HepG2 (cell line): ENCODE measurements around the gene OPRL1. TPM values are rescaled to one million over a fixed set of nuclear protein-coding genes. Genes with fewer than 3 reads are reported as not detected.

Source experiments
- ARNT2 ChIP-seq: sonication (generic); formaldehyde crosslinking; IDR thresholded peaks from 2 replicates; pipeline ENCODE4 v1.8.0; 2022; ENCODE audit warnings: mild to moderate bottlenecking, low read depth, missing genetic modification reagents, moderate library complexity
- BORCS8-MEF2B ChIP-seq: sonication (generic); formaldehyde crosslinking; IDR thresholded peaks from 2 replicates; pipeline ENCODE4 v1.8.0; 2022; ENCODE audit warnings: mild to moderate bottlenecking, missing genetic modification reagents
- CBX1 ChIP-seq: IDR thresholded peaks from one replicate; pipeline ENCODE4 v1.6.1; 2016; ENCODE audit warnings: antibody characterized with exemption, low read depth
- CSRNP2 ChIP-seq: sonication (generic); formaldehyde crosslinking; conservative IDR thresholded peaks from 2 replicates; pipeline ENCODE4 v1.8.0; 2022; ENCODE audit warnings: low read depth, missing genetic modification reagents
- GLI4 ChIP-seq: sonication (generic); formaldehyde crosslinking; IDR thresholded peaks from 2 replicates; pipeline ENCODE4 v1.5.1; 2020; ENCODE audit warnings: missing genetic modification reagents, mild to moderate bottlenecking, moderate library complexity, borderline replicate concordance
- MLX ChIP-seq: IDR thresholded peaks from 2 replicates; pipeline ENCODE4 v1.6.1; 2016
- MXI1 ChIP-seq: IDR thresholded peaks from 3 replicates; pipeline ENCODE4 v1.6.1; 2012; ENCODE audit warnings: low read depth, low read length, inconsistent platforms, borderline replicate concordance
- NR2F1 ChIP-seq, 2 experiments: fragments of 450-650 bp in 1 of 2; formaldehyde crosslinking in 1 of 2; IDR thresholded peaks; 2 replicates each; pipeline versions ENCODE4 v1.5.0 to v1.6.1; 2016 to 2020; ENCODE audit warnings: mild to moderate bottlenecking in 1 of 2, missing compliant biosample characterization in 1 of 2, missing genetic modification reagents in 1 of 2, moderate library complexity in 1 of 2
- RNF2 ChIP-seq: fragments of 450-650 bp; conservative IDR thresholded peaks from 2 replicates; pipeline ENCODE4 v1.6.1; 2016; ENCODE audit warnings: low read depth
- SMYD3 ChIP-seq: sonication (generic); formaldehyde crosslinking; IDR thresholded peaks from 2 replicates; pipeline ENCODE4 v1.8.1; 2023; ENCODE audit warnings: mild to moderate bottlenecking, missing genetic modification reagents
- SUZ12 ChIP-seq: fragments of 150-350 bp; IDR thresholded peaks from 2 replicates; pipeline ENCODE4 v1.6.1; 2014; ENCODE audit warnings: low read depth, low read length
- TBP ChIP-seq: sonication (generic); formaldehyde crosslinking; IDR thresholded peaks from 2 replicates; pipeline ENCODE4 v1.5.0; 2020; ENCODE audit warnings: missing genetic modification reagents
- ZFP82 ChIP-seq: sonication (generic); formaldehyde crosslinking; IDR thresholded peaks from 2 replicates; pipeline ENCODE4 v1.5.1; 2020; ENCODE audit warnings: mild to moderate bottlenecking, missing genetic modification reagents, borderline replicate concordance
- ZMYM2 ChIP-seq: sonication (generic); formaldehyde crosslinking; IDR thresholded peaks from 2 replicates; pipeline ENCODE4 v1.8.0; 2022; ENCODE audit warnings: mild to moderate bottlenecking, missing genetic modification reagents
- ZNF160 ChIP-seq: sonication (generic); formaldehyde crosslinking; IDR thresholded peaks from 2 replicates; pipeline ENCODE4 v1.8.0; 2022; ENCODE audit warnings: mild to moderate bottlenecking, inconsistent platforms, missing genetic modification reagents
- ZNF180 ChIP-seq: sonication (generic); formaldehyde crosslinking; IDR thresholded peaks from 2 replicates; pipeline ENCODE4 v1.4.0; 2020; ENCODE audit warnings: low read depth, missing genetic modification reagents, borderline replicate concordance
- ZNF510 ChIP-seq: sonication (generic); formaldehyde crosslinking; IDR thresholded peaks from 2 replicates; pipeline ENCODE4 v1.4.0; 2020; ENCODE audit warnings: low read depth, mild to moderate bottlenecking, missing genetic modification reagents
- polyA plus RNA-seq, 8 experiments: library from polyadenylated mRNA; depleted of rRNA in 3 of 8; stranded (reverse) in 7 of 8; unstranded in 1 of 8; fragments of >200 nt; fragmentation: Illumina TruSeq in 4 of 8; extraction: Trizol in 4 of 8; gene quantifications; 2 replicates each; pipeline versions ENCODE4 v1.2.1 to v1.2.3, GENCODE V29; 2011 to 2016; ENCODE audit warnings: low read depth in 4 of 8, missing spikeins in 1 of 8, mixed read lengths in 1 of 8; ENCODE audit not compliant: insufficient read depth in 1 of 8
- total RNA-seq, 5 experiments: library from RNA; depleted of rRNA; stranded (reverse); fragments of >200 nt; fragmentation: Illumina TruSeq; extraction: Trizol; gene quantifications; 2 replicates each; pipeline ENCODE4 v1.2.3, GENCODE V29; 2016; ENCODE audit warnings: low read depth in 1 of 5
- TF ChIP-seq, protein P1 (sequence below): IDR thresholded peaks from 2 replicates; pipeline ENCODE4 v1.6.1; 2016; ENCODE audit warnings: low read depth, control low read depth
- TF ChIP-seq, protein P2 (sequence below): sonication (generic); formaldehyde crosslinking; conservative IDR thresholded peaks from 2 replicates; pipeline ENCODE4 v1.8.1; 2023; ENCODE audit warnings: missing genetic modification reagents
- TF ChIP-seq, protein P3 (sequence below): sonication (generic); formaldehyde crosslinking; IDR thresholded peaks from 2 replicates; pipeline ENCODE4 v1.5.0; 2020; ENCODE audit warnings: mild to moderate bottlenecking, missing genetic modification reagents
- TF ChIP-seq, protein P4 (sequence below): sonication (generic); formaldehyde crosslinking; IDR thresholded peaks from 2 replicates; pipeline ENCODE4 v1.5.1; 2020; ENCODE audit warnings: missing genetic modification reagents, mild to moderate bottlenecking, borderline replicate concordance

Gene OPRL1
- total and polyA plus RNA-seq, 2 of the 13 experiments (the other 11 are each of a cell fraction or from before 2014, with no cell fraction given), result 0.35 to 0.71 TPM

- TF ChIP-seq, protein P1, sequence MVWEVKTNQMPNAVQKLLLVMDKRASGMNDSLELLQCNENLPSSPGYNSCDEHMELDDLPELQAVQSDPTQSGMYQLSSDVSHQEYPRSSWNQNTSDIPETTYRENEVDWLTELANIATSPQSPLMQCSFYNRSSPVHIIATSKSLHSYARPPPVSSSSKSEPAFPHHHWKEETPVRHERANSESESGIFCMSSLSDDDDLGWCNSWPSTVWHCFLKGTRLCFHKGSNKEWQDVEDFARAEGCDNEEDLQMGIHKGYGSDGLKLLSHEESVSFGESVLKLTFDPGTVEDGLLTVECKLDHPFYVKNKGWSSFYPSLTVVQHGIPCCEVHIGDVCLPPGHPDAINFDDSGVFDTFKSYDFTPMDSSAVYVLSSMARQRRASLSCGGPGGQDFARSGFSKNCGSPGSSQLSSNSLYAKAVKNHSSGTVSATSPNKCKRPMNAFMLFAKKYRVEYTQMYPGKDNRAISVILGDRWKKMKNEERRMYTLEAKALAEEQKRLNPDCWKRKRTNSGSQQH (CRISPR knock-in tag), result no peak
- TF ChIP-seq ZNF510, result no peak
- TF ChIP-seq GLI4 (CRISPR knock-in tag), result no peak
- TF ChIP-seq ARNT2 (CRISPR knock-in tag), result no peak
- no peak for TF ChIP-seq SMYD3 (CRISPR knock-in tag)
- TF ChIP-seq MLX (CRISPR knock-in tag), result no peak
- TF ChIP-seq MXI1, result no peak; the same call in 2 of the 3 replicates
- no peak; the same call in 1 of the 2 replicates for TF ChIP-seq SUZ12
- TF ChIP-seq ZMYM2, result no peak
- TF ChIP-seq NR2F1 (CRISPR knock-in tag; IDR thresholded peaks at IDR 0.05), result no peak
- no peak for TF ChIP-seq RNF2
- TF ChIP-seq ZFP82 (CRISPR knock-in tag), result peak; percentile 69; the same call in 1 of the 2 replicates
- no peak for TF ChIP-seq TBP (CRISPR knock-in tag)
- TF ChIP-seq BORCS8-MEF2B, result no peak
- no peak for TF ChIP-seq ZNF180 (CRISPR knock-in tag)
- TF ChIP-seq, protein P2, sequence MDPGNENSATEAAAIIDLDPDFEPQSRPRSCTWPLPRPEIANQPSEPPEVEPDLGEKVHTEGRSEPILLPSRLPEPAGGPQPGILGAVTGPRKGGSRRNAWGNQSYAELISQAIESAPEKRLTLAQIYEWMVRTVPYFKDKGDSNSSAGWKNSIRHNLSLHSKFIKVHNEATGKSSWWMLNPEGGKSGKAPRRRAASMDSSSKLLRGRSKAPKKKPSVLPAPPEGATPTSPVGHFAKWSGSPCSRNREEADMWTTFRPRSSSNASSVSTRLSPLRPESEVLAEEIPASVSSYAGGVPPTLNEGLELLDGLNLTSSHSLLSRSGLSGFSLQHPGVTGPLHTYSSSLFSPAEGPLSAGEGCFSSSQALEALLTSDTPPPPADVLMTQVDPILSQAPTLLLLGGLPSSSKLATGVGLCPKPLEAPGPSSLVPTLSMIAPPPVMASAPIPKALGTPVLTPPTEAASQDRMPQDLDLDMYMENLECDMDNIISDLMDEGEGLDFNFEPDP (CRISPR knock-in tag), result no peak
- 0 out of 2 replicates have a peak, but pooled peaks have one; percentile 18 for TF ChIP-seq ZNF160
- TF ChIP-seq, protein P3, sequence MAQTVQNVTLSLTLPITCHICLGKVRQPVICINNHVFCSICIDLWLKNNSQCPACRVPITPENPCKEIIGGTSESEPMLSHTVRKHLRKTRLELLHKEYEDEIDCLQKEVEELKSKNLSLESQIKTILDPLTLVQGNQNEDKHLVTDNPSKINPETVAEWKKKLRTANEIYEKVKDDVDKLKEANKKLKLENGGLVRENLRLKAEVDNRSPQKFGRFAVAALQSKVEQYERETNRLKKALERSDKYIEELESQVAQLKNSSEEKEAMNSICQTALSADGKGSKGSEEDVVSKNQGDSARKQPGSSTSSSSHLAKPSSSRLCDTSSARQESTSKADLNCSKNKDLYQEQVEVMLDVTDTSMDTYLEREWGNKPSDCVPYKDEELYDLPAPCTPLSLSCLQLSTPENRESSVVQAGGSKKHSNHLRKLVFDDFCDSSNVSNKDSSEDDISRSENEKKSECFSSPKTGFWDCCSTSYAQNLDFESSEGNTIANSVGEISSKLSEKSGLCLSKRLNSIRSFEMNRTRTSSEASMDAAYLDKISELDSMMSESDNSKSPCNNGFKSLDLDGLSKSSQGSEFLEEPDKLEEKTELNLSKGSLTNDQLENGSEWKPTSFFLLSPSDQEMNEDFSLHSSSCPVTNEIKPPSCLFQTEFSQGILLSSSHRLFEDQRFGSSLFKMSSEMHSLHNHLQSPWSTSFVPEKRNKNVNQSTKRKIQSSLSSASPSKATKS (CRISPR knock-in tag), result no peak
- no peak for TF ChIP-seq CSRNP2 (CRISPR knock-in tag)
- TF ChIP-seq CBX1, result no peak
- TF ChIP-seq, protein P4, sequence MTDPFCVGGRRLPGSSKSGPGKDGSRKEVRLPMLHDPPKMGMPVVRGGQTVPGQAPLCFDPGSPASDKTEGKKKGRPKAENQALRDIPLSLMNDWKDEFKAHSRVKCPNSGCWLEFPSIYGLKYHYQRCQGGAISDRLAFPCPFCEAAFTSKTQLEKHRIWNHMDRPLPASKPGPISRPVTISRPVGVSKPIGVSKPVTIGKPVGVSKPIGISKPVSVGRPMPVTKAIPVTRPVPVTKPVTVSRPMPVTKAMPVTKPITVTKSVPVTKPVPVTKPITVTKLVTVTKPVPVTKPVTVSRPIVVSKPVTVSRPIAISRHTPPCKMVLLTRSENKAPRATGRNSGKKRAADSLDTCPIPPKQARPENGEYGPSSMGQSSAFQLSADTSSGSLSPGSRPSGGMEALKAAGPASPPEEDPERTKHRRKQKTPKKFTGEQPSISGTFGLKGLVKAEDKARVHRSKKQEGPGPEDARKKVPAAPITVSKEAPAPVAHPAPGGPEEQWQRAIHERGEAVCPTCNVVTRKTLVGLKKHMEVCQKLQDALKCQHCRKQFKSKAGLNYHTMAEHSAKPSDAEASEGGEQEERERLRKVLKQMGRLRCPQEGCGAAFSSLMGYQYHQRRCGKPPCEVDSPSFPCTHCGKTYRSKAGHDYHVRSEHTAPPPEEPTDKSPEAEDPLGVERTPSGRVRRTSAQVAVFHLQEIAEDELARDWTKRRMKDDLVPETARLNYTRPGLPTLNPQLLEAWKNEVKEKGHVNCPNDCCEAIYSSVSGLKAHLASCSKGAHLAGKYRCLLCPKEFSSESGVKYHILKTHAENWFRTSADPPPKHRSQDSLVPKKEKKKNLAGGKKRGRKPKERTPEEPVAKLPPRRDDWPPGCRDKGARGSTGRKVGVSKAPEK, result no peak
These were observed 3.5 kb downstream of the OPRL1 start (continued) for GRCh38 chr20:64083378-64083803.
